Adrenal gland (tissue), 12 donors: ENCODE measurements around the gene TWNK. TPM values are rescaled to one million over a fixed set of nuclear protein-coding genes. Genes with fewer than 3 reads are reported as not detected.
A peak's percentile ranks its signal among the peaks of the same experiment; 100 is the strongest.

Experiments
- DNase-seq, 7 donors: peaks; one replicate each; pipeline ENCODE4 v3.0.0-alpha.2; 2019 to 2020
- H3K27ac ChIP-seq, 5 donors: fragments of 200-600 bp; sonication (generic) in 4 of 5; 1 replicate in 3 of 5; 2 replicates in 2 of 5; pipeline versions ENCODE4 v1.5.1 to v1.8.0; 2016 to 2020; ENCODE audit warnings: mild to moderate bottlenecking in 1 of 5
- H3K27me3 ChIP-seq: fragments of 200-600 bp; 2 replicates; pipeline ENCODE4 v1.8.0; 2021
- H3K36me3 ChIP-seq, 2 donors: fragments of 200-600 bp; replicated peaks in 1 of 2; 1 replicate in 1 of 2; 2 replicates in 1 of 2; pipeline versions ENCODE4 v1.5.1 to v1.8.0; 2018 to 2022
- H3K4me1 ChIP-seq, 2 donors: fragments of 200-600 bp; replicated peaks in 1 of 2; 1 replicate in 1 of 2; 2 replicates in 1 of 2; pipeline versions ENCODE4 v1.5.1 to v1.8.0; 2018 to 2021
- H3K4me3 ChIP-seq, 4 donors: fragments of 200-600 bp; sonication (generic) in 3 of 4; one replicate each; pipeline ENCODE4 v1.5.1; 2016 to 2018
- H3K9me3 ChIP-seq, 3 donors: fragments of 200-600 bp; sonication (generic) in 1 of 3; replicated peaks in 1 of 3; 1 replicate in 2 of 3; 2 replicates in 1 of 3; pipeline versions ENCODE4 v1.5.1 to v1.8.0; 2016 to 2021
- CTCF ChIP-seq, 6 experiments: fragments of 450-650 bp in 4 of 6; fragments of 200-600 bp in 2 of 6; sonication (generic) in 1 of 6; IDR thresholded peaks; 1 replicate in 5 of 6; 2 replicates in 1 of 6; pipeline versions ENCODE4 v1.5.1 to v1.8.0; 2016 to 2021; ENCODE audit warnings: antibody characterized with exemption in 6 of 6, mild to moderate bottlenecking in 2 of 6, moderate library complexity in 1 of 6
- POLR2A ChIP-seq, 2 donors: fragments of 450-650 bp; IDR thresholded peaks; one replicate each; pipeline ENCODE4 v1.6.1; 2017; ENCODE audit warnings: antibody characterized with exemption in 2 of 2, mild to moderate bottlenecking in 2 of 2, moderate library complexity in 1 of 2
- WGBS, 4 donors: extraction: QIAGEN DNeasy Blood & Tissue Kit in 2 of 4; methylation state at CpG; one replicate each; pipeline versions ENCODE4 v1.1.5 to v1.1.7; 2013 to 2017; 5-methylcytosine and 5-hydroxymethylcytosine counted together
- intact Hi-C, 2 donors: fragments of 100-400 bp; cut with DNase I; formaldehyde crosslinking; loops; one replicate each; pipeline versions ENCODE4 v1.14.1 to v1.15.0; 2022 to 2023
- polyA plus RNA-seq, 3 donors: library from polyadenylated mRNA; stranded (reverse); fragments of 200-250 nt in 2 of 3; fragments of 350-450 nt in 1 of 3; fragmentation: Illumina TruSeq in 1 of 3; extraction: RNeasy Lipid Tissue Mini Kit (QIAGEN cat#74804) in 1 of 3; gene quantifications; one replicate each; pipeline ENCODE4 v1.2.3, GENCODE V29; 2013 to 2014
- total RNA-seq, 9 donors: library from RNA; depleted of rRNA in 4 of 9; stranded (reverse); fragments of >200 nt in 4 of 9; fragments of 120-200 nt in 1 of 9; fragmentation: NEBNext Ultra II Directional in 1 of 9; extraction: Animal tissue kit (Norgen Biotek cat#: 25700) in 1 of 9; gene quantifications; one replicate each; pipeline versions ENCODE4 v1.1.0 to v1.2.4, GENCODE V29; 2013 to 2023
- donor health status: healthy with polysubstance abuse.
- donor health status: Bipolar disorder and iron deficiency.
- donor health status: DM: yes; HTN: yes; CAD: no.
- donor health status: DM: no; HTN: no; CAD: no.
- donor health status: DM: no; HTN: no; CAD: no.
- donor health status: DM: yes; HTN: yes; CAD: no.

The TWNK gene
- total and polyA plus RNA-seq, 12 donors: 5.3 to 21.8 (median 9.3) TPM

- no peak for TF ChIP-seq POLR2A (IDR thresholded peaks at IDR 0.05)
- TF ChIP-seq CTCF (IDR thresholded peaks at IDR 0.05): no peak
- H3K4me3 ChIP-seq: no peak overlapping the region
- 93 to 100% (median 93%) methylated on average over 5 to 7 of the region's 7 CpGs; no CpG with 5 or more reads in 1 of the 4 donors for WGBS, 4 donors
- no peaks in the 10 kb centered on the region for H3K4me1 ChIP-seq
- no peaks in the 10 kb centered on the region for H3K27me3 ChIP-seq
- no peak overlapping the region for H3K27ac ChIP-seq
- intact Hi-C loops: no loop called here
- H3K9me3 ChIP-seq: no peaks in the 10 kb centered on the region
- peak in 3 of 7 donors; percentile 7 to 41 (median 11) for DNase-seq
- H3K36me3 ChIP-seq: peaks cover 0 to 52% of the 10 kb centered on the region in 2 donors
Observed at GRCh38 chr10:100980711-100981110, 6.6 kb upstream of the TWNK start.

GRCh38 chr10:100981178-100981772 lies 6.1 kb upstream of the TWNK start:
- Histone ChIP-seq H3K4me3 (no peak overlapping the region), H3K9me3 (no peaks in the 10 kb centered on the region), H3K4me1 (peaks cover 1 to 5% of the 10 kb centered on the region in 2 donors), H3K27me3 (no peaks in the 10 kb centered on the region), H3K27ac (no peak overlapping the region), H3K36me3 (peaks cover 0 to 52% of the 10 kb centered on the region in 2 donors)
- 78 to 87% (median 86%) methylated on average over 5 of the region's 5 CpGs for WGBS, 4 donors
- DNase-seq: no peak
- TF ChIP-seq POLR2A (IDR thresholded peaks at IDR 0.05): no peak
- no peak for TF ChIP-seq CTCF (IDR thresholded peaks at IDR 0.05)
- intact Hi-C loops: no loop called here

- no peak for TF ChIP-seq POLR2A (IDR thresholded peaks at IDR 0.05)
- no peak for TF ChIP-seq CTCF (IDR thresholded peaks at IDR 0.05)
- H3K27me3 ChIP-seq: no peaks in the 10 kb centered on the region
- H3K36me3 ChIP-seq: peaks cover 0 to 52% of the 10 kb centered on the region in 2 donors
- no peaks in the 10 kb centered on the region for H3K9me3 ChIP-seq
- peak in 4 of 7 donors; percentile 8 to 47 (median 12) for DNase-seq
- intact Hi-C loops: no loop called here
- WGBS, 4 donors: 87 to 94% (median 93%) methylated on average over 10 to 24 of the region's 24 CpGs
- no peak overlapping the region for H3K4me3 ChIP-seq
- peaks cover 14 to 17% of the 10 kb centered on the region in 2 donors for H3K4me1 ChIP-seq
- no peak overlapping the region for H3K27ac ChIP-seq
Observed at GRCh38 chr10:100982916-100983830, 4.2 kb upstream of the TWNK start.

- peak in 3 of 7 donors; percentile 11 to 43 (median 11) for DNase-seq
- Histone ChIP-seq H3K27me3 (no peaks in the 10 kb centered on the region), H3K4me3 (no peak overlapping the region), H3K9me3 (no peaks in the 10 kb centered on the region), H3K36me3 (peaks cover 0 to 45% of the 10 kb centered on the region in 2 donors), H3K27ac (no peak overlapping the region), H3K4me1 (peaks cover 16 to 26% of the 10 kb centered on the region in 2 donors)
- intact Hi-C loops: no loop called here
- 75 to 90% (median 88%) methylated on average over 9 to 13 of the region's 13 CpGs for WGBS, 4 donors
- TF ChIP-seq CTCF (IDR thresholded peaks at IDR 0.05): no peak
- TF ChIP-seq POLR2A (IDR thresholded peaks at IDR 0.05): no peak
Observed at GRCh38 chr10:100983868-100984671, 3.3 kb upstream of the TWNK start.
